Activated gamma-delta T cell treated with anti-CD3 and anti-CD28 coated beads, Interleukin-2, amount 50 U/mL, for 16 hours (primary cell): Measurements from ENCODE around the gene MAML2.

Experiments used
- DNase-seq: peaks from one replicate; pipeline ENCODE4 v3.0.0-alpha.2; 2020; ENCODE audit warnings: low read depth

Gene MAML2

DNA sequence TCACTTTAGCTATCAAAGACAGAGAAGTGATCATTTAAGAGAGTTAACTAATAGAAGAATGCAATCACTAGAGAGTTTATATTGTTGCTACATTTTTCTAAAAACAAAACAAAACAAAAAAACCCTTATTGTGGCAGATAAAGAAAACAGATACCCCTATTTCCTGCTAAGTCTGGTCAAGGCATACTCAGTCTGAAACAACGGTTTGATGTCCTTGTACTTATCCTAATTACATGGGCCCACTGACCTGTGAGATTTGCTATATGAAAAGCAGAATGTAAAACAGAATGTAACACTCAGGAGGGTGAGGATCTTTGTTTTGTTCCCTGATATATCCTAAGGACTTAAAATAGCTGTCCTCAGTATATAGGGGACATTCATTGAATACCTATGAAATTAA is 24.6 kb downstream of the MAML2 start:
- DNase-seq, result no peak

DNA sequence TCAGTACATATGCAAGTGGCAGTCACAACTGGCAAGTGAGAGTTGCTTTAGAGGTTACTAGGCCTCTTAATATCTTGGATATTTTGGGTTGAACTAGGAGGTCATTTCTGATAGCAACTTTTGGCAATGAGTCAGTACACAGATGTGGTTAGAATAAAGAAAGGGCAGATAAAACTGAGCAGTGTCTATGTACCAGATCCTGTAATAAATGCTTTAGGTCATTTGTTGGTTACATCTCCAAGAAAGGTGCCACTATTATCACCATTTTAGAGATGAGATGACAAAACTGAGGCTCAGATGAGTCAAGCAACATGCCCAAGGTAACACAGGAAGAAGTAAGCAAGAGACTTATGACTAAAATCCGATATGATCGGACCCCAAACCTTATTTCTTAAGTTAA is 25.0 kb downstream of the MAML2 start:
- no peak for DNase-seq

DNA sequence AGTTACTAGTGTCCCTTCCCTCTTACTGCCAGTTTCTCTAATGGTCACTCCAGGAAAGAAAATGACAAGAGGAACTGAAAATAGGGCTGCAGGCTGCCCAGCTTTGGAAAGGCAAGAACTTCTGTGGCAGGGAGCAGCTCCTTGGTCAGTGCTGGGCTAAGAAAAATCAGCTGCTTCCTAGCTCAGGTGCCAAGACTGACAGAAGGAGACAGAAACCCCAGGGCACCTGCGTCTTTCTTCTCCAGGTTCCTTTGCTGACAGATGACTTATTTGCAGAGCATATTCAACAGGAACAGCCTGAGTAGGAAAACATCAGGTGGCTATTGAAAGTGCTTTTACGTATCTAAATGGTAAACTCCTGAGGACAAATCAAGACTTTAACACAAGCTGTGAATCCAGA is 25.4 kb downstream of the MAML2 start:
- no peak for DNase-seq

DNA sequence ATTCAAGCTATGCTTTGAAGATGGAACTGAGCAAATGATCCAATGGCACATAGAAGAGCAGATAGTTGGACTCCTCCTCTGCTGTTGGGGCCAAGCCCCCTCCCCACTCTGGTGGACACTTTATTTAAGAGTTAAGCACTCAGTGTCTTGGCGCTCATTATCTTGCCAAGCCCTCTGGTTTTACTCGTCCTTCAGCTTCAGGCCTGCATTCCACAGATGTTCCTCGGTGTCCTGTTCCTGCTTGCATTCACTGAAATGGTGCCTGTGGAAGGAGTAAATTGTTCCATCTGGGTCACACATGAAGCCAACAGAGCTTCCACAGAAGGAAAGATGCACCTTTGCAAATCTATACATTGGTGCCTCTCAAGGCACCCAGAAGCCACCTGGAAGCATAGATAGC is 26.1 kb downstream of the MAML2 start:
- DNase-seq, result no peak

DNA sequence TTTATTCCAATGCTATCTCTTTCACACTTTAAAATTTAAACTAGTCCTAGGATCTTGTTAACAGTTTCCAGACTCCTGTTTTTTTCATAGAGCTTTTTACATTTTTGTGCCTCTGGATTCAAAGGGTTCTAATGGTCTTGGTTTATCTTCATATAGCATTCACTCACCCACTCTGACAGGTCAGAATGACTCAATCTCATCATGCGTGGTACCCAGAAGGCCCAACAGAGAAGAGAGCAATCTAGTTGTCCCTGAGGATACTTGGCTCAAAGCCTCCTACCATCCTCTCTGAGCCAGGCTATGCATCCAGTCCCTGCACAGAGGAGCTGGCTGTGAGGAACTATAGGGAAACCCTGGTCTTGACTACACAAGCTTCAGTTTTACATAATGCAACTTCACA is 27.5 kb downstream of the MAML2 start:
- DNase-seq, result no peak

DNA sequence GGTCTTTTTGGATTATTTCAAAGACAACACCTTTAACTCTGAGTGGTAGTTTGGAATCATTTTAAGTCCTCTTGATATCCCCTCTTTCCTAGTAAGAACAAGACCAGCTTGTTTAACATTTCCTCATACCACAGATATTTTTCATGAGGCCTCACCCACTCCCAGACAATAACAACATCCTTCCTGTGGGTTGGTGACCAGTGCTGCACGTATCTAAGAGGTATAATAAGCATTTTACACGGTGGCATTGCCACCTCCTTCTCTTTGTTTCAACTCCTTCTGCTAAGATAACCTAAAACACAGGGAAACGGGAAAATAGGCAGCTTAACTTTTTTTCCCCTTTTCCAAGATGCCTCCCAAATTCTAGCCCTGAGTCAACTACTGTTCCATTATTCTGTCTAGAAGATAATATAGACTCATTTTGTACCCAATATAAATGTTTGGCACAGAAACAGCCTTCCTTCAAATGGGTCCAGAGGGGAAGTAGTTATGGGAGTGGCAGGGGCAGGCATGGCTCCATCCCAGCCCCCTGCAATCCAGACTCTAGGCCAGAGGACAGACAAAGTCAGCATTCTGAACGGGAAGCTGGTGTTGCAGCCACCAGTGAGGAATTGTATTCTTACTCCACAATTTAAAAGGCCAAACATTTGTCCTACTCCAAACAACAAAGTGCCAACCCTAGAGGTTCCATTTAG is 28.5 kb downstream of the MAML2 start:
- no peak for DNase-seq

DNA sequence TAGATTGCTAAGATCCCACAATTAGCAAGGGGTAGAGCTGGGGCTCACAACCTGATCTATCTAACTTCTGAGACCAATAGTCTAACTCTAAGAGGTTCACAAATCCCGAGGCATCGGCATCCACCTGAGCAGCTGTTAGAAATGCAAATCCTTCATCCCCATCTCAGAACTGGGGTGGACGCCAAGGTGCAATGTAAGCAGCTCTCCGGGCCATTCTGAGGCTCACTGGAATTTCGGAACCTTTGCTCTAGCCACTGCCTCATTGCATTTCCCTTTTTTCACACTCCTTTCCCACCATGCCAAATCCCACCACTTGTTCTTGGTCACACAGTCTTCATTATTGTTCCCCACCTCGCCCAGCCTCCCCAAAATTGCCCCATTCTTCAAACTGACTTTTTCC is 29.8 kb downstream of the MAML2 start:
- DNase-seq, result no peak

DNA sequence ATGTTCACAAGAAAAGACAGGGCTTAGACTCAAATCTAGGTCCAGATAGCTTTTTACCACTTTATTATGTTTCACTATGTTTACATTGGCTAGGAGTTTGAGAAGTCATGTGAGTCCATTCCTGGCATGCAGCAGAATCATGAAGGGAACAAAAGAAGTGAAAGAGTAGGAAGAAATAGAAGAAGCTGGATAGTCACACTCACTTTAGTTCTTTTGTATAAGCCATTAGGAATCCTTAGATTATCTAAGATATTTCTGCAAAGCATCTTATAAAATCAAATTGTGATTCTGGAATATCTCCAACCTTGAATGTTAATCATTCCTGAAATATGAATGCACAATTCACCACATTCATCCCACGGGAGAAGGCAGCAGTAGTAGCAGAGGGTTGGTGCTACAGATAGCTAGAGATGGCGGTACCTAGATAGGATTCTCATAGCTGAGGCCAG is 31.9 kb downstream of the MAML2 start:
- no peak for DNase-seq

DNA sequence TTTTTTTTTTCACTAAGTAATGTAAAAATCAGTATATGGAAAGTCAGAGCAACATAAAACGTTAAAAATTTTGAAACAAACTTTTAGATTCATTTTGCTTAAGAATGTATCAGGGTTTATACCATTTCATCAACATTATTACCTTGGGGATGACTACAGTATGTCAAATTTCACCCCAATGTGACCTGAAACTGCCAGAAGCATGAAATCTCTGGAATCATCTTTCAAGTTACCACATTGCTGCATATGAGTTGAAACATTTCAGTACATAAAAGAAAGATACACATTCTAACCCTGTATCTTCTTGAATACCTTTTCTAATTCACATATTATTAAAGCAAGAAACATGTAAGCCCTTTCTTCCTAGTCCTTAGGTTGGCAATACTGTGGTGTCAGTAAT is 32.8 kb downstream of the MAML2 start:
- DNase-seq, result no peak

DNA sequence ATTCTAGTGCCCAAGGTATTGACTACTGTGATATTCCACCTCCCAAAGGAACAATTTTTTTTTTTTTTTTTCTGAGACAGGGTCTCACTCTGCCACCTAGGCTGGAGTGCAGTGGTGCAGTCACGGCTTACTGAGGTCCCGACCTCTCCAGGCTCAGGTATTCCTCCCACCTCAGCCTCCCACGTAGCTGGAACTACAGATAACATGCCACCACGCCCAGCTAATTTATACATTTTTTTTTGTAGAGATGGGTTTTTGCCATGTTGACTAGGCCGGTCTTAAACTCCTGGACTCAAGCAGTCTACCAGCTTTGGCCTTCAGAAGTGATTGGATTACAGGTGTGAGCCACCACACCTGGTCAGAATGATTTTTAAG is 33.4 kb downstream of the MAML2 start:
- DNase-seq, result no peak

DNA sequence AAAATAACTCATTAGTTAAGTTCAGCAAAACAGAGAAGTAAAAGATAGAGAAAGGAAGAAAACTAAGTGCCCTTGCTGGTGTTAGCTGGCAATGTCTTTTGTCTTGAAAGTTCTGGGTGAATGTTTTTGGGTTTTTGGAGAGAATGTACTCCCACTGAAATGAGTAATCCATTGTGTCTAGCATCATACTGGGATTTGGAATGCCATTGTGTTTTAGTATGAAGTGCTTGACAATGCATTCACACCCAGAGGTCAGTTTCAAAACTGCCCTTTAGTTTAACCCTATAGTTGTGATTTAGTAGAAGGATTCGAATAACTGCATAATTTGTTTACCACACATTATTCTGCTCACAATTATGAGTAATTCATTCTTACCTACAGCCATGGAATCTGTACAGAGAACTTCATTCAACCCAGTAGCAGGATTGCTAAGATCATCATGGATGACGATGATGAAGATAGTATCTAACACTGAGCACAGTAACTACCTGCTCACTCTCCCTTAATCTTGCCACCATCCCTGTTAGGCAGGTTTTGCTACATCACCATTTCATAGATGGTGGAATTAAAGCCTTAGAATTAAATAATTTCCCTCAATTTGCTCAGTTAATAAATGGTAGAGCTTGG is 33.9 kb downstream of the MAML2 start:
- no peak for DNase-seq

DNA sequence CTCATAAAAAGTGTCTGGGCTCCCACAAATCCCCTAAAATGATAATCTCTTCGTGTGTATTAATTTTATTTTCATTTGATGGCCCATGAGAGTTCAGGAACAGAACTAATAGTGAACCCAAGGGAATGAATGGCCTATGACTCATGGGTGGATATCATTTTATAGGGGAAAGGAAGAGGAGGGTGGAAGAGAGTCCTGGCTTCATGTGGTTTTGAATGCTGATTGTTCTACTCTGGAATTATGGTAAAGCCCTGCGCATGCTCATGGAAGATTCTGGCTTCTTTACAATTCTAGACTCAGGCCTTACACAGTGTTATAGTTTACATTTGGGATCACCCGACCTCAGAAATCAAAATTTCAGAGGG is 35.2 kb downstream of the MAML2 start:
- no peak for DNase-seq

DNA sequence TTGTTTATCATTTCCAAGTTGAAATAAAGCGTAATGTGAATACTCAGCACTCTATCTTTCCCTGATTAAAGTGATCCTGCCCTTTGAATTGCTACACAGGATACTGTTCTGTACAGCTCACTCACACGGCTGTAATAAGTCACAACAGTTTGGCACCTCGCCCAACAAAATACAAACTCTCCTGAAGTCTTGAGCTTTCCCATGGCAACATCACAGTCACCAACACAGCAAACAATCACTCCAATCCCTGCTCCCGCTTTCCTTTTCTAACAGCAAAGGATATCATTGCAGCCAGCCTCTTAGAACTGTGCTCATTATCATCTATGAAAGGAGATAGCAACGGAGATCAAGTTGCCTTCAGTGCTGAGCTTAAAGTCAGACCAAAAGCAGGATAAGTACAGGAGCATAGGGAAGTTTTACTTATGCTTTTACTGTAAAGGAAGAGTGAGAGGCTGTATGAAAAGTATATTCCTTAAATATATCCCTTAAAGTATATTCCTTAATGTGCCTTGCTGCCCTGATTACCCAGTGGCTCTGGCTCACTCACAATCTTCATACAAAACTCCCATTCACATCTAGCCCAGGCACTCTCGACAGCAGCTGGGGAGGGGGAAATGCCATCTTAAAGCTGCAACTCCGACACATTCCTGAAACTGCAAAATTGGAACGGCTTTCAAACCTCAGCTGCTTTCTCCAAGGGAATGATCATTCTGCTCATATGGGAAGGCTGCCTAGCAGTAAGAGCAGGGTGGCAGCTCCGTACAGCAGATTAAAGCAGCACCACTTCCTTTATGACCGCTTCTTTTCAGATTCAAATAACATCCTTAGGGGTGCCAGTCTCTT is 35.8 kb downstream of the MAML2 start:
- DNase-seq, result no peak

DNA sequence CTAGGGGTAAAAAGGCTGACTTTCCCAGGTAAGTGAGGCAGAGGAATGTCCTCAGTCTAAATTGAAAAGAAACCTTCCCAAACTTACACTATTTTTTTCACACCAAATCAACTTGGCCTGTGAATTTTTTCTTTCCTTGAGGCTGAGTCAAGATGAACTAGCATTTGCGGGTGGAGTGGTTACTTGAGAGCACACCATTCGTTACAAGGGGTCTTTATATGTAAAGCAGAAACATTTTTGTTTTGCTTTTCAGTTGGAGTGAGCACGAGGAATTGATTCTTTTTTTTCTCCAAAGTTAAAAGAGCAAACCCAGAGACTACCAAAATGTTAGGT is 36.4 kb downstream of the MAML2 start:
- no peak for DNase-seq

DNA sequence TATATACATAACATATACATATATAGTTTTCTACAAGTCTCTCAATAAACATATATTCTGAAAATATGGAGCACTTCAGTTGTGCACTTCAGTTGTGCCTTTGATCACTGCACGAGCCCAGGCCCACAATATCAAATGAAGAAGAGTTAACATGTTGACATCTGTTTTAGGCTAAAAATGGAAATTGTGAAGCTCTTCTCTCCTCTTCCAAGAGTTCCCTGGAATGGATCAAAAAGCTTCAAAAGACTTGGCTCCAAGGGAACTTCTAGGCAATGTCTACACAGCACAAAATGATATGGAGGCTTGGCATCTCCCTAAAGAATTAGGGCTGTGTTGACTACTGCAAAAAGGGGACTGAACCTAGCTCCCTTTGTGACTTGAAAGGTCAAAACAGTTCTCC is 36.9 kb downstream of the MAML2 start:
- no peak for DNase-seq

DNA sequence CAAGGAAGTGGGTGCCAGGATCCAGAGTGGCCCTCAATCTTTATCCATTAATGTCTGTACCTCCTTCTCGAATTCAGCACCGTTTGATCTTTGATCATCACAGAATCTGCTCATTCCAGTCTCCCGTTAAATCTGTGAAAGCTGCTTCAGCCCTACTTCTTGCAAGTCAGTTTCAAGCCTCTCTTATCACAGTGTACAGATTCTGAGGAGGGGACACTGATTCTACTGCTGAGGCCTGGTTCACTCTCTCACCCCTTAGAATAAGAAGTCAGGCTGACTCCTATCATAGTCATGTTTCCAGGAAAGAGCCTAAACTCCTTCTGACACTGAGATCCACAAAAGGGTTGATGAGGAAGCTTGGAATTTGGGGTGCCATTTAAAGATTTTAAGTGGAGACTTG is 39.0 kb downstream of the MAML2 start:
- DNase-seq, result no peak

DNA sequence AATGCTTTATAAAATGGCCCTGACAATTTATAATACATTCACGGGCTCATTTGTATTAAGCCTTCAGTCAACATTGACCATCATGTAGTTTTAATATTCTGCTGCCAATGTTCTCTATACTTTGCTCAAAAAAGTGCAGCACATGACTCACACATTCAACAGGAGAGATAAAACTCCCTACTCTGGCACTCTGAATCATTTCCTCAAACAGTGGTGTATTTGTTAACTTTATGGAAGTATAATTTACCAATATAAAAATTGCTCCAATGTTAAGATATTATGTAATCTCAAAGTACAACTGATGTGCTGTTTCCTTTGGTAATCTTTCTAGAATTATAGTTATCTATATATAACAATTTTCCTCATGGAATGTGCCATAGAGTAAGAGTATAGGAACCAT is 39.9 kb downstream of the MAML2 start:
- no peak for DNase-seq

DNA sequence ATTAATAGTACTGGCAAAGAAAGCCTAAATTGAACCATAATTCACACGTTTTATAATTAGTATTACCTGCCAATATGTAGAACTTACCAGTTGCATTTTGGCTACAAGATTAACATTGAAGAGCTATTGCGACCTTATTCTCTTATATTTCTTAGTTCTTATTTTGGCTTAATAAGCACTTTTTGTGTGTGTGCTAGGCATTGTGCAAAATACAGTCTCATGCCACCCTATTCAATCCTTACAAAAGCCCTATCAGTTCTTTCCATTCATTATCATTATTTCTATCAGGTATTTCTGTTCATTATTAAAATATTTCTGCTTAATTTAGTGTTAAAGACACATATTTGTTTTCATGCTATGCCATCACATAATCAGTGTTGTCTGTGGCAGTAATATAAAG is 41.2 kb downstream of the MAML2 start:
- no peak for DNase-seq

DNA sequence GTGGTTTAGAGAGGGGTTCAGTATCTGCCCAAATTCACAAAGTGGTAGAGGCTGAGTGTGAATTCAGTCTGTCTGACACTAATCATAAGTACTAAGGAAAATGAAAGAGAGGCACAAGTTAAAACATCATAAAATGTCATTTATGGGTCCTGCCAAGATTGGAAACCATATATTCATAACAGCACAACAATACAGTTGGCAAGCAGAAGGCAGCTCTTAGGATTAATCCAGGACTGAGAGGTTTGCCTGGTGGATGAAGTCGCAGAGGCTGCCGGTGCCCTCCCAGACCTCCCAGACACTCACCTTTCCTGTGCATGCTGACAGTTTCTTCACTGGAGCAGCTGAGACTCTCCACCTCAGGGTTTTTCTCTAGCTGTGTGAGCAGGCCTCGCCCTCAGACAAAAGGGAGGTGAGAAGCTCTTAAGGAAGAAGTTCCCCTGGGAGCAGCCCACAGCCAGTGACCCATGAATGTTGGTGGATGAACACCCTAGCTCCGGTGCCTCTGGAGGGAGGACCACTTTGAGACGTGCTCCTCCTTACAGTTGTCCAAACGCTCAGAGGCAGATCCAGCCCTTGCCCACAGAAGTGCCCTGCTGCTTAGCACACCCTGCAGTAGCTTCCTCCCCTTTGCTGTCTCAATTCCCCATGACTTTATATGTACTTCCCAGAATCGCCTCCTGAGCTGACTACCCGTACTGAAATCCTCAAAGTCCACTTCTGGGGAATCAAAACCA is 43.7 kb downstream of the MAML2 start:
- no peak for DNase-seq

DNA sequence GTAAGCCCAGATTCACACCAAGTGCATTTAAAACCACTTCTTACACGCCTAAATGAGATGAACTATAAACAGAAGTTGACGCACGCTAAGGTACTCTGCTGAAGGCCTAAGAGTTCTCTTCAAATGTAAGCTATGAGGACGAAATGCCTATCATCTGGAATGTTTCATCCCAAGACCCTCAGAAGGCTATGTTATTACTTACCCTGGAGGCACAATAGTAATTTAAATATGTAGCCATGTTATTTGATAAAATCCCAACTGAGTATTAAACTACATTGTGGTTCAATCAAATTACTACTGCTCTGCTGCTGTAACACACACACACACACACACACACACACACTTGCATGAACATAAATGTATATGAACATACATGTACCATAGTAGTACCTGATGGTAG is 47.6 kb downstream of the MAML2 start:
- DNase-seq, result no peak

DNA sequence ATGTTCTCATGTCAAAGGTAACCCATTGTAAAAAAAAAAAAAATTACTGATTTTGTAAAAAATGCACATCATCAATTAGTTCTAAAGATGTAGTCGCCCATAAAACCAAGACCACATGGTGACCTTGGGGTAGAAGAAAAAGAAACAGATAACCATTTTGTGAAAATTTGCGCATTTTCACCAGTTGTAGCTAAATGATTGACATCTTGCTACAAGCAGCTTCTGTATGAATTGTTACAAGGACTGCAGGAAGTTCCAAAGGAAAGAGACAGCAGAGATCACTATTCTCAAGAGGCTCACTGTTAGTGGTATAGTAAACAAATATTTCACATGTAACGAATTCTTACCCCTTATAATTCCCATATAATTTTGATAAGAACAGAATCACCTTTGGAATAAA is 48.7 kb downstream of the MAML2 start:
- DNase-seq, result no peak

DNA sequence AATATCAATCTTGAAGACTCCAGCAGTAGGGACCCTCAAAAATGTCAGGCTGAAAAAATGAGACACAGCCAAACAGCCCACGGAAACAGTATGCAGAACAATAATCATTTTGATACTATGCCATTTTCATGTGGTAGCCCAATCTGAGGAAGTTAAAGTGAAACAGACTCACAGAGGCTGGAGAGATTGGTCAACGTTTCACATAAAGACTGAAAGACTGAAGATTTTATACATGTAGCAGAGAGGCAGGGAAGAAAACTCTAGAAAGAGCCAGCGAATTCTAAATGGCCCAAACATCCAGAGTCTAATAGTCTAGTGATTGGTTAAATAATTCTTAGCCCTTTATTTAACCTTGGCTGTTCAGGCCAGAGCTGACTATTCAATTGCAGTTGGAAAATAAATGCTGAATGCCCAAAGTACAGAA is 49.4 kb downstream of the MAML2 start:
- no peak for DNase-seq

DNA sequence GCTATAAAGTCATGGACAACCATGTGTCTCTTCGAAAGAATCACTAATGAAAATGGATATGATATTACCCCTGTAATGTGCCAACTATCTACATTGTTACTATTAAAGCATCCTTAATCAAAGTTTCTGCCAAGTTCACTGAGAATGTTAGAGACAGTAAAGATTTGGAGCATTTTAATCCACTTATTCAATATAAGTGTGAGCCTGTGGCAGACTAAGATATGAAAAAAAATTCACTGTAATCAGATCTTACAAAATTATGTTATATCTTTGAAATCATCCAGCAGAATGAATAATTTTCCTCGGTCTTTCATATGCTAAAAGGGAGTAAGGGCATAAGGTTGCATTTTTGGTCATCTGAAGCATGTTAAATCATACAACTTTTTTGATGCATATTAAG is 49.9 kb downstream of the MAML2 start:
- DNase-seq, result no peak
